NB4 (cell line): ENCODE data around the gene SLC26A2.
"Not testable (repeated sequence)": the region's sequence is repeated elsewhere in the genome, so short reads cannot be mapped to it uniquely, and the experiment has no call there.

Experiments
- CTCF ChIP-seq: IDR thresholded peaks from one replicate; pipeline ENCODE4 v1.5.1; 2012; ENCODE audit warnings: low read depth, low read length
- POLR2A ChIP-seq: IDR thresholded peaks from 2 replicates; pipeline ENCODE4 v1.6.1; 2011; ENCODE audit warnings: mild to moderate bottlenecking; ENCODE audit not compliant: insufficient read length; ENCODE audit errors: extremely low read depth

- TF ChIP-seq CTCF, POLR2A: not testable (repeated sequence)
These were observed 17.2 kb upstream of the SLC26A2 start for GRCh38 chr5:149943177-149943949.
